ENCODE data around the gene BRD3. TPM values are rescaled to one million over a fixed set of nuclear protein-coding genes. Genes with fewer than 3 reads are reported as not detected.
"Not testable (repeated sequence)": the region's sequence is repeated elsewhere in the genome, so short reads cannot be mapped to it uniquely, and the experiment has no call there.

Gene BRD3
- polyA plus RNA-seq, 2 of the 4 experiments (the other 2 are of a cell fraction) = 9.0 to 15.3 TPM

DNA sequence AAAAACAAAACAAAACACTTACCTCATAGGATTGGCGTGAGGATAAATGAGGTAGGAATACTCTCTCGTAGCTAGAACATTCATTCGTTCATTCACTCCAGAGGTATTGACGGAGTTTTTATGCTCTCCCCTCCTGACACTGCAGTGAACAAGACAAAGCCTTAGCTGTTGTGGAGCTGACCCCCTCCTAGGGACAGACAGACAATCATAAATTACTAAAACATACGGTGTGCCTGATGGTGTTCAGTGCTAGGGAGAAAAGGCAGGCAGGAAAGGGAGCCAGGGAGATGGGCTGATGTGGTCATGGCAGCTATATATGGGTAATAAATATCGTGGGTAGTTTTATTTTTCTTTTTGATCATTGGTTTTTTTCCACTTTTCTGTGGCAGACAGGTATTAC lies 5.7 kb upstream of the BRD3 start:
- POLR2A ChIA-PET = no interaction called here
- WGBS (ENCODE audit: missing lambda C conversion rate) = 54% methylated on average over 6 of the region's 6 CpGs
- CTCF ChIA-PET = interaction anchor here (0.6 to 1.5 kb wide), 4 partner anchors 16 to 227 kb away, joined by 3 to 6 read pairs (median 3); no protein-coding TSS in a partner anchor

DNA sequence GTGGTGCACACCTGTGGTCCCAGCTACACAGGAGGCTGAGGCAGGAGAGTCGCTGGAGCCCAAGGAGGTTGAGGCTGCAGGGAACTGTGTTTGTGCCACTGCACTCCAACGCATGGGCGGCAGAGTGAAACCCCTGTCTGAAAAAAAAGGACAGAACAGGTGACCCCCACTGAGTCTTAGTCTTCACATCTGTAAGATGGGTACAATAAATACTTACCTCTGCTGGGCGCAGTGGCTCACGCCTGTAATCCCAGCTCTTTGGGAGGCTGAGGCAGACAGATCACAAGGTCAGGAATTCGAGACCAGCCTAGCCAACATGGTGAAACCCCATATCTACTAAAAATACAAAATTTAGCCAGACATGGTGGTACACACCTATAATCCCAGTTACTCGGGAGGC lies 4.9 kb upstream of the BRD3 start:
- H3K27ac ChIP-seq; H3K4me3 ChIP-seq; ATAC-seq; H3K4me2 ChIP-seq; FAIRE-seq; POLR2A ChIA-PET; DNase-seq (ENCODE audit: low read depth in 1 of 2, low spot score in 1 of 2); H3K4me1 ChIP-seq; CTCF ChIA-PET: not testable (repeated sequence)
- WGBS (ENCODE audit: missing lambda C conversion rate) = 74% methylated on average over 7 of the region's 7 CpGs
- H3K9me3 ChIP-seq = peaks cover 11% of the 10 kb centered on the region; the same call in 2 of the 3 replicates

More for the DNA sequence above, 5.7 kb upstream of the BRD3 start:
- H3K27ac ChIP-seq = no peak overlapping the region
- TF ChIP-seq, protein P1, sequence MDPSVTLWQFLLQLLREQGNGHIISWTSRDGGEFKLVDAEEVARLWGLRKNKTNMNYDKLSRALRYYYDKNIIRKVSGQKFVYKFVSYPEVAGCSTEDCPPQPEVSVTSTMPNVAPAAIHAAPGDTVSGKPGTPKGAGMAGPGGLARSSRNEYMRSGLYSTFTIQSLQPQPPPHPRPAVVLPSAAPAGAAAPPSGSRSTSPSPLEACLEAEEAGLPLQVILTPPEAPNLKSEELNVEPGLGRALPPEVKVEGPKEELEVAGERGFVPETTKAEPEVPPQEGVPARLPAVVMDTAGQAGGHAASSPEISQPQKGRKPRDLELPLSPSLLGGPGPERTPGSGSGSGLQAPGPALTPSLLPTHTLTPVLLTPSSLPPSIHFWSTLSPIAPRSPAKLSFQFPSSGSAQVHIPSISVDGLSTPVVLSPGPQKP (IDR thresholded peaks at IDR 0.05; ENCODE audit: low read depth, low read length) = no peak
- no peak for TF ChIP-seq HEYL (CRISPR knock-in tag; IDR thresholded peaks at IDR 0.05)
- no peak for TF ChIP-seq POLR2A (IDR thresholded peaks at IDR 0.05; ENCODE audit: low read length)
- no peak for TF ChIP-seq KDM1A (IDR thresholded peaks at IDR 0.05; ENCODE audit: low read depth)
- no peak for TF ChIP-seq NR3C1 (IDR thresholded peaks at IDR 0.05)
- no peak for TF ChIP-seq SREBF2 (IDR thresholded peaks at IDR 0.05)
- TF ChIP-seq, protein P2, sequence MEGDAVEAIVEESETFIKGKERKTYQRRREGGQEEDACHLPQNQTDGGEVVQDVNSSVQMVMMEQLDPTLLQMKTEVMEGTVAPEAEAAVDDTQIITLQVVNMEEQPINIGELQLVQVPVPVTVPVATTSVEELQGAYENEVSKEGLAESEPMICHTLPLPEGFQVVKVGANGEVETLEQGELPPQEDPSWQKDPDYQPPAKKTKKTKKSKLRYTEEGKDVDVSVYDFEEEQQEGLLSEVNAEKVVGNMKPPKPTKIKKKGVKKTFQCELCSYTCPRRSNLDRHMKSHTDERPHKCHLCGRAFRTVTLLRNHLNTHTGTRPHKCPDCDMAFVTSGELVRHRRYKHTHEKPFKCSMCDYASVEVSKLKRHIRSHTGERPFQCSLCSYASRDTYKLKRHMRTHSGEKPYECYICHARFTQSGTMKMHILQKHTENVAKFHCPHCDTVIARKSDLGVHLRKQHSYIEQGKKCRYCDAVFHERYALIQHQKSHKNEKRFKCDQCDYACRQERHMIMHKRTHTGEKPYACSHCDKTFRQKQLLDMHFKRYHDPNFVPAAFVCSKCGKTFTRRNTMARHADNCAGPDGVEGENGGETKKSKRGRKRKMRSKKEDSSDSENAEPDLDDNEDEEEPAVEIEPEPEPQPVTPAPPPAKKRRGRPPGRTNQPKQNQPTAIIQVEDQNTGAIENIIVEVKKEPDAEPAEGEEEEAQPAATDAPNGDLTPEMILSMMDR (IDR thresholded peaks at IDR 0.05) = no peak
- no peak for TF ChIP-seq BHLHE40 (IDR thresholded peaks at IDR 0.05; ENCODE audit: low read depth, low read length)
- no peak for TF ChIP-seq GATA3 (IDR thresholded peaks at IDR 0.05; ENCODE audit: borderline replicate concordance)
- TF ChIP-seq MAZ (IDR thresholded peaks at IDR 0.05; ENCODE audit: borderline replicate concordance, low read depth, low read length) = no peak
- no peak for TF ChIP-seq ZC3H11A (IDR thresholded peaks at IDR 0.05)
- TF ChIP-seq MYC (IDR thresholded peaks at IDR 0.05; ENCODE audit: borderline replicate concordance, low read length) = no peak
- TF ChIP-seq, protein P3, sequence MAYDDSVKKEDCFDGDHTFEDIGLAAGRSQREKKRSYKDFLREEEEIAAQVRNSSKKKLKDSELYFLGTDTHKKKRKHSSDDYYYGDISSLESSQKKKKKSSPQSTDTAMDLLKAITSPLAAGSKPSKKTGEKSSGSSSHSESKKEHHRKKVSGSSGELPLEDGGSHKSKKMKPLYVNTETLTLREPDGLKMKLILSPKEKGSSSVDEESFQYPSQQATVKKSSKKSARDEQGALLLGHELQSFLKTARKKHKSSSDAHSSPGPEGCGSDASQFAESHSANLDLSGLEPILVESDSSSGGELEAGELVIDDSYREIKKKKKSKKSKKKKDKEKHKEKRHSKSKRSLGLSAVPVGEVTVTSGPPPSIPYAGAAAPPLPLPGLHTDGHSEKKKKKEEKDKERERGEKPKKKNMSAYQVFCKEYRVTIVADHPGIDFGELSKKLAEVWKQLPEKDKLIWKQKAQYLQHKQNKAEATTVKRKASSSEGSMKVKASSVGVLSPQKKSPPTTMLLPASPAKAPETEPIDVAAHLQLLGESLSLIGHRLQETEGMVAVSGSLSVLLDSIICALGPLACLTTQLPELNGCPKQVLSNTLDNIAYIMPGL (CRISPR knock-in tag; IDR thresholded peaks at IDR 0.05; ENCODE audit: borderline replicate concordance) = no peak
- no peak for TF ChIP-seq CHD4 (IDR thresholded peaks at IDR 0.05; ENCODE audit: borderline replicate concordance)
- TF ChIP-seq ESRRA (IDR thresholded peaks at IDR 0.05; ENCODE audit: borderline replicate concordance, low read length) = no peak
- no peak for TF ChIP-seq EP300 (IDR thresholded peaks at IDR 0.05)
- TF ChIP-seq, protein P4, sequence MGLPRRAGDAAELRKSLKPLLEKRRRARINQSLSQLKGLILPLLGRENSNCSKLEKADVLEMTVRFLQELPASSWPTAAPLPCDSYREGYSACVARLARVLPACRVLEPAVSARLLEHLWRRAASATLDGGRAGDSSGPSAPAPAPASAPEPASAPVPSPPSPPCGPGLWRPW (IDR thresholded peaks at IDR 0.05) = no peak
- no peak for TF ChIP-seq PHF8 (IDR thresholded peaks at IDR 0.05; ENCODE audit: borderline replicate concordance, low read depth)
- H3K4me2 ChIP-seq = no peak overlapping the region
- no peak for FAIRE-seq
- DNase-seq (ENCODE audit: low read depth in 1 of 2, low spot score in 1 of 2) = no peak
- peaks cover 11% of the 10 kb centered on the region; the same call in 2 of the 3 replicates for H3K9me3 ChIP-seq
- H3K4me3 ChIP-seq = no peak overlapping the region
- no peak for ATAC-seq
- H3K4me1 ChIP-seq = no peaks in the 10 kb centered on the region

DNA sequence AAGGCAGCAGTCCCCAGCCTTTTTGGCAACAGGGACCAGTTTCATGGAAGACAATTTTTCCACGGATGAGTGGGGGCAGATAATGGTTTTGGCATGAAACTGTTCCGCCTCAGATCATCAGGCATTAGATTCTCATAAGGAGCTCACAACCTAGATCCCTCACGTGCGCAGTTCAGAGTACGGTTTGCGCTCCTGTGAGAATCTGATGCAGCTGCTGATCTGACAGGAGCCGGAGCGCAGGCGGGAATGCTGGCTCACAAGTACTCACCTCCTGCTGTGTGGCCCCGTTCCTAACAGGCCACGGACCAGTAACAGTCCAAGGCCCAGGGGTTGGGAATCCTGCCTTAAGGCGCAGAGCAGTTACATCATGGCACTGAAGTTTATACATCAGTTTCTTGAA lies 3.3 kb upstream of the BRD3 start:
- ChIA-PET CTCF (interaction anchor here (1.3 kb wide), 1 partner anchor 63 kb away, joined by 3 read pairs; no protein-coding TSS in a partner anchor), POLR2A (no interaction called here)
- H3K27ac ChIP-seq = no peak overlapping the region
- H3K4me2 ChIP-seq = no peak overlapping the region
- no peak for ATAC-seq
- TF ChIP-seq ZC3H11A (IDR thresholded peaks at IDR 0.05) = no peak
- no peak for TF ChIP-seq CHD2 (IDR thresholded peaks at IDR 0.05; ENCODE audit: low read length, partially characterized antibody)
- no peak overlapping the region for H3K4me3 ChIP-seq
- peaks cover 3% of the 10 kb centered on the region for H3K4me1 ChIP-seq
- H3K9me3 ChIP-seq = no peaks in the 10 kb centered on the region
- DNase-seq (ENCODE audit: low read depth in 1 of 2, low spot score in 1 of 2) = no peak
- WGBS (ENCODE audit: missing lambda C conversion rate) = 84% methylated on average over 12 of the region's 12 CpGs
- FAIRE-seq = no peak

All from A549 (cell line).